Heart left ventricle (tissue), 16 donors: Measurements from ENCODE around the gene SMYD5. TPM values are rescaled to one million over a fixed set of nuclear protein-coding genes. Genes with fewer than 3 reads are reported as not detected.

ENCODE experiments used
- ATAC-seq, 4 donors: fragments of 200-7000 bp; cut with Tn5 transposase; one replicate each; pipeline ENCODE4 v1.9.1; 2020 to 2022; ENCODE audit warnings: moderate library complexity in 4 of 4, mild to moderate bottlenecking in 3 of 4, moderate number of reproducible peaks in 1 of 4
- DNase-seq, 5 donors: peaks; one replicate each; pipeline ENCODE4 v3.0.0-alpha.2; 2020
- H3K27ac ChIP-seq, 12 donors: fragments of 200-600 bp; sonication (generic) in 4 of 12; one replicate each; pipeline versions ENCODE4 v1.5.0 to v1.8.0; 2016 to 2022; ENCODE audit warnings: mild to moderate bottlenecking in 2 of 12
- H3K27me3 ChIP-seq, 9 donors: fragments of 200-600 bp; sonication (generic) in 2 of 9; one replicate each; pipeline versions ENCODE4 v1.5.1 to v1.8.0; 2016 to 2022; ENCODE audit warnings: mild to moderate bottlenecking in 3 of 9
- H3K36me3 ChIP-seq, 9 donors: fragments of 200-600 bp; sonication (generic) in 2 of 9; one replicate each; pipeline versions ENCODE4 v1.5.0 to v1.8.0; 2018 to 2022; ENCODE audit warnings: mild to moderate bottlenecking in 2 of 9
- H3K4me1 ChIP-seq, 12 donors: fragments of 200-600 bp; sonication (generic) in 4 of 12; one replicate each; pipeline versions ENCODE4 v1.5.0 to v1.8.0; 2016 to 2022; ENCODE audit warnings: mild to moderate bottlenecking in 3 of 12
- H3K4me3 ChIP-seq, 12 donors: fragments of 200-600 bp; sonication (generic) in 4 of 12; one replicate each; pipeline versions ENCODE4 v1.5.0 to v1.8.0; 2017 to 2022; ENCODE audit warnings: mild to moderate bottlenecking in 9 of 12, moderate library complexity in 4 of 12
- H3K9me3 ChIP-seq, 12 donors: fragments of 200-600 bp; sonication (generic) in 4 of 12; one replicate each; pipeline versions ENCODE4 v1.5.0 to v1.8.0; 2016 to 2022; ENCODE audit warnings: mild to moderate bottlenecking in 1 of 12
- POLR2A ChIP-seq, 2 donors: fragments of 450-650 bp; IDR thresholded peaks; one replicate each; pipeline ENCODE4 v1.6.1; 2017; ENCODE audit warnings: antibody characterized with exemption in 2 of 2, mild to moderate bottlenecking in 2 of 2, moderate library complexity in 2 of 2
- WGBS, 4 donors: extraction: QIAGEN DNeasy Blood & Tissue Kit in 2 of 4; methylation state at CpG; one replicate each; pipeline versions ENCODE4 v1.1.5 to v1.1.7; 2013 to 2018; 5-methylcytosine and 5-hydroxymethylcytosine counted together
- intact Hi-C, 10 donors: fragments of 100-400 bp; cut with DNase I; formaldehyde crosslinking; loops; one replicate each; pipeline versions ENCODE4 v1.11.1 to v1.14.2; 2022
- polyA plus RNA-seq, 2 donors: library from polyadenylated mRNA; stranded (reverse); fragments of 200-250 nt; gene quantifications; one replicate each; pipeline ENCODE4 v1.2.3, GENCODE V29; 2013
- total RNA-seq, 9 donors: library from RNA; depleted of rRNA in 2 of 9; stranded (reverse); fragments of >200 nt in 2 of 9; fragmentation: NEBNext Ultra II Directional in 3 of 9; extraction: Animal tissue kit (Norgen Biotek cat#: 25700) in 3 of 9; gene quantifications; one replicate each; pipeline versions ENCODE4 v1.1.0 to v1.2.4, GENCODE V29; 2016 to 2023
- TF ChIP-seq, protein P1 (sequence below), 12 donors: fragments of 200-600 bp; sonication (generic) in 4 of 12; IDR thresholded peaks; one replicate each; pipeline versions ENCODE4 v1.5.0 to v1.8.0; 2018 to 2022; ENCODE audit warnings: antibody characterized with exemption in 12 of 12, mild to moderate bottlenecking in 5 of 12
- donor health status: ischemic (EF 13 %, LVEDD 7.1; RV severe dilation, severe dysfunction).
- donor health status: healthy with polysubstance abuse.
- donor health status: DM: no; HTN: yes; CAD: no.
- donor health status: DM: no; HTN: no; CAD: no.
- donor health status: ischemic (EF 25% LVEDD 6.9; RV normal size, moderate dysfunction).
- donor health status: ischemic (EF 25% LVEDD 5.7; RV mildly dilated, moderate dysfunction).
- donor health status: healthy.
- donor health status: DM: yes; HTN: yes; CAD: no.
- donor health status: ischemic (EF 35%, LVEDD 5.7; RV mildly dilated, moderate dysfunction).
- donor health status: nonischemic (EF 11% LVEDD 7.7; RV severe dilation, severe dysfunction).
- donor health status: DM: yes; HTN: yes; CAD: no.
- donor health status: PGD.
- donor health status: ischemic (EF 29% LVEDD 5.4; RV normal size, mild dysfunction).
- donor health status: nonischemic (EF 23%, LVEDD 6.1; RV moderate dilation, normal function).

SMYD5 gene
- total and polyA plus RNA-seq, 11 donors = 14.0 to 29.2 (median 20.0) TPM

- no peak for TF ChIP-seq POLR2A (IDR thresholded peaks at IDR 0.05)
- TF ChIP-seq, protein P1, sequence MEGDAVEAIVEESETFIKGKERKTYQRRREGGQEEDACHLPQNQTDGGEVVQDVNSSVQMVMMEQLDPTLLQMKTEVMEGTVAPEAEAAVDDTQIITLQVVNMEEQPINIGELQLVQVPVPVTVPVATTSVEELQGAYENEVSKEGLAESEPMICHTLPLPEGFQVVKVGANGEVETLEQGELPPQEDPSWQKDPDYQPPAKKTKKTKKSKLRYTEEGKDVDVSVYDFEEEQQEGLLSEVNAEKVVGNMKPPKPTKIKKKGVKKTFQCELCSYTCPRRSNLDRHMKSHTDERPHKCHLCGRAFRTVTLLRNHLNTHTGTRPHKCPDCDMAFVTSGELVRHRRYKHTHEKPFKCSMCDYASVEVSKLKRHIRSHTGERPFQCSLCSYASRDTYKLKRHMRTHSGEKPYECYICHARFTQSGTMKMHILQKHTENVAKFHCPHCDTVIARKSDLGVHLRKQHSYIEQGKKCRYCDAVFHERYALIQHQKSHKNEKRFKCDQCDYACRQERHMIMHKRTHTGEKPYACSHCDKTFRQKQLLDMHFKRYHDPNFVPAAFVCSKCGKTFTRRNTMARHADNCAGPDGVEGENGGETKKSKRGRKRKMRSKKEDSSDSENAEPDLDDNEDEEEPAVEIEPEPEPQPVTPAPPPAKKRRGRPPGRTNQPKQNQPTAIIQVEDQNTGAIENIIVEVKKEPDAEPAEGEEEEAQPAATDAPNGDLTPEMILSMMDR (IDR thresholded peaks at IDR 0.05) = no peak
- Histone ChIP-seq H3K9me3 (peaks cover 0 to 7% (median 0%) of the 10 kb centered on the region in 12 donors), H3K27me3 (peaks cover 10 to 52% (median 33%) of the 10 kb centered on the region in 9 donors), H3K27ac (no peak overlapping the region), H3K4me1 (peaks cover 0 to 14% (median 3%) of the 10 kb centered on the region in 12 donors), H3K36me3 (no peaks in the 10 kb centered on the region), H3K4me3 (peak overlapping the region in 2 of 12 donors; percentile 24 to 42)
- DNase-seq = no peak
- no peak for ATAC-seq
- 18 to 37% (median 29%) methylated on average over 9 to 22 of the region's 22 CpGs for WGBS, 4 donors
- intact Hi-C loops = no loop called here
Measured at GRCh38 chr2:73269686-73270465, 55.8 kb downstream of the SMYD5 start.

DNA sequence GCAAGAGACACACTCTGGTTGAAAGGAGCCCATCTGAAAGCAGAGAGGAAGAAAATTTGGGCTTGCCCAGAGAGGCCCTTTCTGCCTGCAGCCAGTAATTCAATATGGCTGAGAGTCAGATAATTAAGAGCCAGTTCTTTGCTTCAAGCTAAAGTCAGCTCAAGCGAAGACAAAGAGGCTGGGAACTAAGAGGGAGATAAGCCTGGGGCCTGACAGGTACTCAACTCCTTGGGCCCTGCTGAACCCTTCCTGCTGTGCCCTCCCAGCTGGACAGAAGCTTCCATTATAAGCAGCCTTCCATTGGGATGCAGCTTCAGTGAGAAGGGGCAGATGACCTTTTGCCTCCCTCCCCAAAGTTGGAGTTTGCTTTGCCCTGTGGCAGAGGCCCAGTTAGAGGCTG is 58.2 kb downstream of the SMYD5 start:
- intact Hi-C loops = no loop called here
- DNase-seq (no peak), ATAC-seq (no peak)
- H3K9me3 ChIP-seq = peaks cover 0 to 7% (median 0%) of the 10 kb centered on the region in 12 donors
- no peaks in the 10 kb centered on the region for H3K36me3 ChIP-seq
- no peak overlapping the region for H3K4me3 ChIP-seq
- TF ChIP-seq, protein P1 (IDR thresholded peaks at IDR 0.05) = no peak
- TF ChIP-seq POLR2A (IDR thresholded peaks at IDR 0.05) = no peak
- no peak overlapping the region for H3K27ac ChIP-seq
- peaks cover 10 to 33% (median 25%) of the 10 kb centered on the region in 9 donors for H3K27me3 ChIP-seq
- peaks cover 0 to 14% (median 3%) of the 10 kb centered on the region in 12 donors for H3K4me1 ChIP-seq
- WGBS, 4 donors = 61 to 91% (median 78%) methylated on average over 1 of the region's 1 CpG

Other genes with a start within 250 kb of the SMYD5 start
- 10 to 100 TPM in 3 of 9 donors, 1 to 10 TPM in 6; 6.0 to 12.5 (median 9.1) TPM for gene SFXN5, start 142.5 kb upstream of the SMYD5 start, total RNA-seq
- 1 to 10 TPM; 7.1 to 8.2 TPM for gene SFXN5, start 142.5 kb upstream of the SMYD5 start, polyA plus RNA-seq
- 10 to 100 TPM; 18.6 to 43.7 (median 24.8) TPM for gene RAB11FIP5, start 101.3 kb upstream of the SMYD5 start, total RNA-seq
- 10 to 100 TPM; 10.7 to 50.7 TPM for gene RAB11FIP5, start 101.3 kb upstream of the SMYD5 start, polyA plus RNA-seq
- gene NOTO, start 11.7 kb upstream of the SMYD5 start, total RNA-seq = not detected
- gene NOTO, start 11.7 kb upstream of the SMYD5 start, polyA plus RNA-seq = not detected
- gene PRADC1, start 19.0 kb downstream of the SMYD5 start, total RNA-seq = 100 to 1,000 TPM in 2 of 9 donors, 10 to 100 TPM in 7; 57.2 to 153 (median 85.1) TPM
- 100 to 1,000 TPM in 1 of 2 donors, 10 to 100 TPM in 1; 90.8 to 155 TPM for gene PRADC1, start 19.0 kb downstream of the SMYD5 start, polyA plus RNA-seq
- gene CCT7, start 20.1 kb downstream of the SMYD5 start, total RNA-seq = 100 to 1,000 TPM; 156 to 234 (median 198) TPM
- gene CCT7, start 20.1 kb downstream of the SMYD5 start, polyA plus RNA-seq = 100 to 1,000 TPM; 261 to 328 TPM
- 1 to 10 TPM in 4 of 9 donors, under 1 TPM in 5; 0.23 to 3.6 (median 0.81) TPM for gene FBXO41, start 70.2 kb downstream of the SMYD5 start, total RNA-seq
- gene FBXO41, start 70.2 kb downstream of the SMYD5 start, polyA plus RNA-seq = under 1 TPM; 0.21 to 0.42 TPM
- gene EGR4, start 79.3 kb downstream of the SMYD5 start, total RNA-seq = not detected
- gene EGR4, start 79.3 kb downstream of the SMYD5 start, polyA plus RNA-seq = not detected
- gene ALMS1, start 171.6 kb downstream of the SMYD5 start, total RNA-seq = 10 to 100 TPM in 5 of 9 donors, 1 to 10 TPM in 4; 7.0 to 21.4 (median 11.5) TPM
- gene ALMS1, start 171.6 kb downstream of the SMYD5 start, polyA plus RNA-seq = 1 to 10 TPM; 2.5 to 5.5 TPM